Left kidney (tissue), 2 donors: ENCODE measurements around the gene SLC29A1. TPM values are rescaled to one million over a fixed set of nuclear protein-coding genes. Genes with fewer than 3 reads are reported as not detected.

ENCODE experiments used
- DNase-seq: peaks from one replicate; pipeline ENCODE4 v3.0.0-alpha.2; 2013
- polyA plus RNA-seq: library from polyadenylated mRNA; unstranded; fragments of 120-200 nt; gene quantifications from one replicate; pipeline ENCODE4 v1.2.1, GENCODE V29; 2013; ENCODE audit not compliant: insufficient read length

The SLC29A1 gene
- polyA plus RNA-seq, 1 donor, result 30.8 TPM

DNA sequence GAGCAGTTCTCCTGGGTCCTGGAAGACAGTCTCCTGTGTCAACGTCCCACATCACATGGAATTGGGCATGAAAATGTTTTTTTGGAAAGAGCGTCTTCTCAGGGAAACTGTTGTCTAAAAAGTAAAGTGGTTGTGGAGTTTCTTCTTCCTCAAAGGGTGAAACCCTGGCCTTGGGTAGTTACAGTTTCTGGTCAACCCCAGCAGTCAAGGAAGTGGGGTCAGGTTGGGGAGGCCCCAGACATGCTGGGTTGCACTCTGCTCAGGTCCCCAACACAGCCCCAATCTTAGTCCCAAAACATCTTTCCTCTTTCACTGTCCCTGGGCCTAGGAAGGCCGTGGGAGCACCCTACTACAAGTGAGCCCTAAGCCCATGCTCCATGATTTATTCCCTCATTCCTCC is 43.0 kb downstream of the SLC29A1 start:
- DNase-seq, result no peak

DNA sequence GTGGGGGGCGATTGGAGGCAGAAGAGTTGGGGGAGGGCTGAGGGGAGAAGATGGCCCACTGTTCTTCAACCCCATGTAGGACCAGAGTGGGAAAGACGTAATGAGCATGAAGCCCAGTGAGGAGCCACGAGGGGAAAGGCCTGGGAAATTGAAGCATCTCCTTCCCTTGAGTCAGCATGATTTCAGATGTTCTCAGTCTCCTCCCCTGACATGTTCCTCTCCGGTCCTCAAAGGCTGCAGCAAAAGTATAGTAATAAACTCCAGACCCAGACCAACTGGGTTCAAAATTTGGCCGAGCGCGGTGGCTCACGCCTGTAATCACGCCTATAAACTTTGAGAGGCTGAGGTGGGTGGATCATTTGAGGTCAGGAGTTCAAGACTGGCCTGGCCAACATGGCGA is 43.9 kb downstream of the SLC29A1 start:
- no peak for DNase-seq

DNA sequence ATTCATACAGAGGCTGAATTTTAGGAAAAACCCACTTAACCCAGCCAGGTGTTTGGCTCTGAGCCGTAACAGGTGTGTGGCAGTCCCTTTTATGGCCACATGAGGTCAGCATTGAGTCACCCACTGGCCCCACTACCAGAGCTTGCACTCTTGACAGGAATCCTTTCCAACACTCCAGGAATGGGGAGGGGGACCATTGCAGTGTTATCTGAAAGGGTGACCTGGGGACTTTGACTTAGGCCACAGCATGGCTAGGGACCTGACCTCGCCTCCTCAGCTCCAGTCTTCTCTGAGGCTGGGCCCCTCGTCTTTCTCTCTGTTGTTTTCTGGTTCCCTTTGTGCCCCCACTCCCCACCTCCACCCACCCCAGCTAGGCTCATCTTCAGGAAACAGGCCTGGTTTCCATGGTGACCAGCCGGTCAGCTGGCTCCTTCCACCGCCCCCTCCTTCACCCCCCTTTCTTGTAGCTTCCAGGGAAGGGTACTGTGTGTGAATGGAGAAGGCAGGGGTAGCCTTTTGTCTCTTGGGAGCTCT is 44.8 kb downstream of the SLC29A1 start:
- peak; percentile 62 for DNase-seq

DNA sequence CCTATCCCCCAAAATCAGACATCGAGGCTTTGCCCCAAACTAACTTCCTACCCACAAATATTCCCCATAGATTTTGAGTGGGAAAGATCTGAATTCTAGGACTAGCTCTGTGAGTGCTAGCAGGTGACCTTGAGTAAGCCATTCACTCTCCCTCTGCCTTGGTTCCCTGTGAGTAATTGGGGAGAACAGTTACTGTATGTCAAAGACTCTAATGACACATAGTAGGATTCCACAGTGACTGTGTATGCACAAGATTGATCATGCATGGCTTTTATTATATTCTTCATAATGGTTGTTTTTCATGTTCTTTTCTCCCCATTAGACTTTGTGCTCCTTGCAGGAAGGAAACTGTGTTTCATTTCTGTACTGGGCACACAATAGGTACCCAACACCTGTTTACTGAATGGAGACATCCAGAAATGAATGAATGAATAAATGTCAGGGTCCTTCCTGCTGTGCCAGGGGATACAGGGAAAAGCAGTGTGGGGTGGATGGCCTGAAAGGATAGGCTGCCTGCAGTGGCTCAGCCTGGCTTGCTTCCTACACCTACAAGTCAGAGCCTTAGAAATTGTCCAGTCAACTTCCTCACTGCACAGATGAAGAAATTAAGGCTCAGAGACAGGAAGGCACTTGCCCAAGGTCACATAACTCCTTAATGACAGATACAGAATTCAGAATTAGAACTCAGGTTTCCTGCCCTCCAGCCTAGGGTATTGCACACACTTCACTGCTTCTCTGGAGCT is 46.0 kb downstream of the SLC29A1 start:
- DNase-seq, result no peak

DNA sequence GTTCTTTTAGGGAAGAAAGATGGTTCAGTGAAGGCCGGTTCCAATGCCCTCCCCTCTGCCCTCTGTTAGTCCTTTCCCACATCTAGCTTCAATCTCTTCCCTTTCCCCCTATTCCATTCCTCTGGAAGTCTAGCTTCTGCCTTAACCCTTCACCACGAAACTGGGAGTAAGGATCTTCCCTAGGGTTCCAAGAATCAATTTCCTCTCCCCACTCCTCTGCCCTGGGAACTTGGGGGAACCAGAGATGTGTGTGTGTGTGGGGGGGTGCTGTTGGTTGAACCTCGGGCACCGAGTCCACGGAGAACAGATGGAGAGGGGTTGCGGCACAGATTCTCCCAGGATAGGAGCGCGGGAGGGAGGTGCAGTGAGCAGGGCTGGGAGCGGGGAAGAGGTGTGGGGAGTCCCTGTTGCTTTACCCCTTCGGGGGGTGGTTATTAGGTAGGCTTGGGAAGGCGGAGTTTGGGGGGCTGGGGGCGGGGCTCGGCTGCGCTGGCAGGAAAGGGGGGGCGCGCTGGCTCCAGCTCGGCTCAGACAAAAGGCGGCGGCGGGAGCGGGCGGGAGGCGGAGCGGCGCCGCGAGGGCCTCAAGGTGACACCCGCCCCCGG is 46.6 kb downstream of the SLC29A1 start, which contains the start of gene TMEM151B:
TSS of gene TMEM151B (plus strand) at position 530 of the 605 bp plus-strand sequence. CDS start 293 bp downstream, outside the sequence.
- DNase-seq, result no peak

DNA sequence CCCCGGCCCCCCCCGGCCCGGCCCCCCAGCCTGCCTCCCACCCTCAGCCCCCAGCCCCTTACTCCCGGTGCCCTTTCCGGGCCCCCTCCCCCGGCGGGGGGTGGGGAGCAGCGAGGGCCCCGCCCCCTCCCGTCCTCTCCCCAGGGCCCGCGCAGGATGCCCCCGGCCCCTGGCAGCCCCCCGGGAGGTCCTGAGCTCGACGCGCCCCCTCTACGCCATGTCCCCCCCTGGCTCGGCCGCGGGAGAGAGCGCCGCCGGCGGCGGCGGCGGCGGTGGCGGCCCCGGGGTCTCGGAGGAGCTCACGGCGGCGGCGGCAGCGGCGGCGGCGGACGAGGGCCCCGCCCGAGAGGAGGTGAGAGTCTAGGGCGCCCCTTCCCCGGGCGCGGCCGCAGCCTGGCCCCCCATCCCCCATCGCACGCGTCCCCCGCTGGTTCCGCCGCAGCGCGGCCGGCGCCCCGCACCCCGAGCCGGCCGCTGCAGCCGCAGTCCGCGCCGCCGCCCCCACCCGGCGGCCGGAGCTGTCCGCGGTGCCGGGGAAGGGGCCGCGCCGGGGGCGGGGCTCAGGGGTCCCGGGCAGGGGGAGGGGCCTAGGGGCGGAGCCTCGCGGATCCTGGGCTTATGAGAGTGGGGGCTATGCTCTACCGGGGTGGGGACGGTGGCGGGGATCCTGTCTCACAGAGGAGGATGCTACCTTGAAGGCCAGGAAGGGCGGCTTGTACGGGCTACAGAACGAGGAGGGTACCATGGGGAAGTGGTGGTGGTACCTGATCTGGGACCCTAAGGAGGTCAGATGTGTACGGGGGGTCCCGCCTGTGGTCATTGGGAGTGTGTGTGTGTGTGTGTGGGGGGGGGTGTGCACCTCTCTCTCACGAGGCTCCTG is 47.4 kb downstream of the SLC29A1 start:
- no peak for DNase-seq

DNA sequence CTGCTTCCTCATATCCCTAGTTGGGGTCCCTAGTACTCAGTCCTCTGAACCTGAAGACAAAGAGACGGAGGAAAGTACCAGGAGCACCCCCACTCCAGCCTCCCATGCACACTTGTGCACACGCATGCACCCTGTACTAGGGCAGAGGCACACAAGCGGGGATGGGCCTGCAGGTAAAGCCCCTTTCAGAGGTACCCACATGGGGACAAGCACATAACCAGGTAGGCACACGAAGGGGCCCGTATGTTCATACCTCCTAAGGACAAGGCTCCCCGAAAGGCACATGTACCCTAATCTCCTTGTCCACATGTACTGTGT is 48.0 kb downstream of the SLC29A1 start:
- DNase-seq, result no peak

DNA sequence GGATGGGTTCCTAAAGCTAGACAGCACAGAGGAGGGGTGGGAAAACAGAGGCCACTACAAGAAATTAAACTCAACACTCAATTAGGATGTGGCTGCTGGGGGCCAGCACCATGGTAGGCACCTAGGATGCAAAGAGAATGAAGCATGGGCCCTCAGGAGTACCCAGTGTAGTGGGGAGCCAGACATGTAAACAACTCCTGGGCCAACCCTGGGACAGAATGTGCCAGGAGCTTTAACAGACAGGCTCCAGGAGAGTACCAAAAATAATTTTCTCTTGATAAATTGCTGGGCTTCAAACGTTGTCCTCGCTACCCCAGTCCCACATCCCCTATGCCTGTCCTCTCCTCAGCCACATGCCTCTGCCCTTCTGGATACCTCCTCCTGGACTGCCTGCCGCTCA is 48.5 kb downstream of the SLC29A1 start:
- no peak for DNase-seq

DNA sequence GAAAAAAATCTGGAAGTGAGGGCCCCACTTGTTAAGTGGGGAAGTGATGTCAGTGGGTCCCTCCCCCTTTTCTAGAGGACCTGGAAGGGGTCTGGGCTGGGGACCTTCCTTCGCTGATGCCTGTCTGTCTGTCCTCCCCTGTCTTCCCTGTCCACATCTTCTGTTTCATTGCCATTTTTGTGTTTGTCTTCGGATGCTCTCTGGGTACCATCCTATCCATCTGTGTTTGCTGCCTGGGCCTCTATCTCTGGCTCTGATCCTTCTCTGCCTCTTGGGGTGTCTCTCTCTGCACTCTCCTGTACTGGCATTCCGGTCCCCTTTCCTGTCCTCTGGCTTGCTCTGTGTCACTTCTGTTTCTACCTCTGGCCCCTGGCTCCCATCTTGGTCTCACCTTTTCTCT is 49.1 kb downstream of the SLC29A1 start:
- DNase-seq, result no peak

DNA sequence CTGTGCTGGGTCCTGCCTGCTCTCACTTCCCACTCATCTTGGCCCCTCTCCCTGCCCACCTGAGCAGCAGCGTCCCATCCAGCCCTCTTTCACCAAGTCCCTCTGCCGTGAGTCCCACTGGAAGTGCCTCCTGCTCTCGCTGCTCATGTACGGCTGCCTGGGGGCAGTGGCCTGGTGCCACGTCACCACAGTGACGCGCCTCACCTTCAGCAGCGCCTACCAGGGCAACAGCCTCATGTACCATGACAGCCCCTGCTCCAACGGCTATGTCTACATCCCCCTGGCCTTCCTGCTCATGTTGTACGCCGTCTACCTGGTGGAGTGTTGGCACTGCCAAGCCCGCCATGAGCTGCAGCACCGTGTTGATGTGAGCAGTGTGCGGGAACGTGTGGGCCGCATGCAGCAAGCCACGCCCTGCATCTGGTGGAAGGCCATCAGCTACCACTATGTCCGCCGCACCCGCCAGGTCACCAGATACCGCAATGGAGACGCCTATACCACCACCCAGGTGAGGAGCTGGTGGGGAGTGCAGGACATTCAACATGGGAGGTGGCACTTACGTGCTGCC is 49.7 kb downstream of the SLC29A1 start:
- DNase-seq, result no peak

DNA sequence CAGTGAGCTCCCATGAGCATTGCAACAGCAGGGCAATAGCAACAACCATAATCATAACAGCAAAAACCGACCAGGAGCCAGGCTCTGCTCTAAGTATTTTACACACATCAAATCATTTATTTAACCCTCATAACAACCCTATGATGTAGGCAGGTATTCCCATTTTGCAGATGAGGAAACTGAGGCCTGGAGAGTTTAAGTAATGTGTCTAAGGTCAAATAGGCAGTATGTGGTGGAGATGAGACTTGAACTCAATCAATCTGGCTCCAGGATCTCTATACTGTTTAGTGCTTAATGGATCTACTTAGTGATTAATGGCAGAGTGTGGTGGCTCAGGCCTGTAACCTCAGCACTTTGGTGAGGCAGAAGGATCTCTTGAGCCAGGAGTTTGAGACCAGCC is 50.2 kb downstream of the SLC29A1 start:
- DNase-seq, result no peak

DNA sequence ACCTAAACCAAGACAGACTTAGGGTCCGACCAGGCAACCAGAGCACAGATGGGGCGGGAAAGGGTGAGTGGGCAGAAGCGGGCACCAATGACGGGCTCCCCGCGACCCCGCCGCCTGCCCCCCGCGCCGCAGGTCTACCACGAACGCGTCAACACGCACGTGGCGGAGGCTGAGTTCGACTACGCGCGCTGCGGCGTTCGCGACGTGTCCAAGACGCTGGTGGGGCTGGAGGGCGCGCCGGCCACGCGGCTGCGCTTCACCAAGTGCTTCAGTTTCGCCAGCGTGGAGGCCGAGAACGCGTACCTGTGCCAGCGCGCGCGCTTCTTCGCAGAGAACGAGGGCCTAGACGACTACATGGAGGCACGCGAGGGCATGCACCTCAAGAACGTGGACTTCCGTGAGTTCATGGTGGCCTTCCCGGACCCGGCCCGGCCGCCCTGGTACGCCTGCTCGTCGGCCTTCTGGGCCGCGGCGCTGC is 51.9 kb downstream of the SLC29A1 start:
- DNase-seq, result no peak

DNA sequence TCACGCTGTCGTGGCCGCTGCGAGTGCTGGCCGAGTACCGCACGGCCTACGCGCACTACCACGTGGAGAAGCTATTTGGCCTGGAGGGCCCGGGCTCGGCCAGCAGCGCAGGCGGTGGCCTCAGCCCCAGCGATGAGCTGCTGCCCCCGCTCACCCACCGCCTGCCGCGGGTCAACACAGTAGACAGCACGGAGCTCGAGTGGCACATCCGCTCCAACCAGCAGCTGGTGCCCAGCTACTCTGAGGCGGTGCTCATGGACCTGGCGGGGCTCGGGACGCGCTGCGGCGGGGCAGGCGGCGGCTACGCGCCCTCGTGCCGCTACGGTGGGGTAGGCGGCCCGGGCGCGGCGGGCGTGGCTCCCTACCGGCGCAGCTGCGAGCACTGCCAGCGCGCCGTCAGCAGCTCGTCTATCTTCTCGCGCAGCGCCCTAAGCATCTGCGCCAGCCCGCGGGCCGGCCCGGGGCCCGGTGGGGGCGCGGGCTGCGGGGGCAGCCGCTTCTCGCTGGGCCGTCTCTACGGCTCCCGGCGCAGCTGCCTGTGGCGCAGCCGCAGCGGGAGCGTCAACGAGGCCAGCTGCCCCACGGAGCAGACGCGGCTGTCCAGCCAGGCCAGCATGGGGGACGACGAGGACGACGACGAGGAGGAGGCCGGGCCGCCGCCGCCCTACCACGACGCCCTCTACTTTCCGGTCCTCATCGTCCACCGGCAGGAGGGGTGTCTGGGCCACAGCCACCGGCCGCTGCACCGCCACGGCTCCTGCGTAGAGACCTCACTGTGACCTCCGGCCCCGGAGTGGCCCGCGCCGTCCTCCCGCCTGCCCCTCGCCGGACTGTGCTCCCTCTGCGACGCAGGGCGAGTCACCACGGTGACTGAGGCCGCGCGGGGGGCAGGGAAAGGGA is 52.6 kb downstream of the SLC29A1 start:
- no peak for DNase-seq

DNA sequence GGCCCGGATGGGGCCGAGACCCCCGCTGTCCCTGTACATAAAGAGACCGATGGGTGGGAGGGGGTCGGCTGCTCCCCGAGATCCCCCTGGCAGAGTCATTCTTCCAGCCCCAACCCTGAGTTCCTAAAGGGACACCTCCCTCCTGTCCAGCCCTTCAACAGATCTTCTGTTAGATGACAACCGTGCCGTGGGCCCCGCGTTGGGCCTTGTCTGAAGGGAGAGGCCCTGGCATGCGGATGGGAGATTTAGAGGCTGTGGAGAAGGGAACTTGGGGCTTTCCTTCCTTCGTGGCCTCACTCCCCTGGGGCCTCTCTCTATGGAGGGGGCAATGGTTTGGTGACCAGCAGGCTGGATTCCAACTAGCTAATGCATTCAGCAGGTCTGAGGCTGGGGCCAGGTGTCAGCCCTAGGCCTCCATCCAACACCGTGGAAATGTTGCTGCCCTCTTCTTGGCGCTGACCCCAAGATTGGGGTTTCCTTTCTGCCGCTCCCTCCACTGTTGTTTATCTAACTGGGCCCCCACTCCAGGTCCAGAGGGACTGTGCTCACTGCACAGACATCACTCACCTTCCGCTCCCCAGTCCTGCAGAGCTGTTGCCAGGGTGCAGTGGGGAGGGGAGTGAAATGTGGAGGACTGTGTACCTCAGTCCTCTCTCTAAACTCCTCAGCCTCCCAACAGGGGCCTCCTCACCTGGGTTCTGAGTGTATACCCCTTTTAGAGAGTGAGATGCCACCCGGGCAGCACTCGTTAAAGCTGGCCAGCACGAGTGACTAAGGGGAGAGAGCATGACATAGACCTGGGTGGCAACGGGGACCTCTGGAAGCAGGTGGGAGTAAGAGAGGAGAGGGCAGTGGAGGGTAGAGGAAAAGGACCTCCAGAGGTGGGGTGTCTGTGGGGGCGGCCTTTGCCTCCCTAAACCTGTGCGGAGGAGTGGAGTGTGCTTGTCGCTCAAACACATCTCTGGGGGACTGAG is 53.6 kb downstream of the SLC29A1 start:
- no peak for DNase-seq

DNA sequence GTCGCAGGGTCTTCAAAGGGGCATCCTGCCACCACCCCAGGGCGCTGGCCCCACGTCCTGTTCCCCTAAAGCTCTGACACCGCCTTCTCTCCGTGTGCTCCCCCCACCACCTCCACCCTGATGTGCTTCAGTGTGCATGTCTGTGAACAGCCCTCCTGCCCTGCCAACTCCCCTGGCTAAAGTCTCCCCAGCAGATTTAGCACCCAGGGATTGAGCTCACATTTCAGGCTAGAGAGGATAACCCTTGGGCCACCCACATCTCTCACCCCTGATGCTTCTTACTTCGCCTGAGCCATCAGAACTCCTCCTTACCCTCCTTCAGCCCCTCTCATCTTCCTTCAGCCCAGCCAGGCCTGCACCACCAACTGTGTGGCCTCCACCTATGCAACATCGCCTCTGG is 54.4 kb downstream of the SLC29A1 start:
- no peak for DNase-seq

DNA sequence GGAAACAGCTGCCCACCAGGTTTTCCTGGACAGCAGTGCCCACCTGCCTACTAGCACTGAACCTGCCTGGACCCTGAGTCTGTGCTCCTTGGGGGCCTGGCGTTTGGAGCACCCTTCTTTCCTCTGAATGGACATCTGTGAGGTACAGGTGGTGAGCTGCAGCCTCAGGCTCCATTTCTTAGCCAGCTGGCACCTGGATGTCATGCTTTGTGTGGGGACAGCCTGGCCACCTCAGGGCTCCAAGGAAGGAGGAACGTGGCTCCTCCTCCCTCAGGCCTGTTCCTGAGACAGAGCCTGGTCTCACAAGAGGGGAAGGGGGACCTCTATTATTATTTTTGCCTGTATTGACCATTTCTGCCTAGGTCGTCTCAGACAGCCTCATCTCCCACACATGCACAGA is 54.9 kb downstream of the SLC29A1 start:
- DNase-seq, result no peak

DNA sequence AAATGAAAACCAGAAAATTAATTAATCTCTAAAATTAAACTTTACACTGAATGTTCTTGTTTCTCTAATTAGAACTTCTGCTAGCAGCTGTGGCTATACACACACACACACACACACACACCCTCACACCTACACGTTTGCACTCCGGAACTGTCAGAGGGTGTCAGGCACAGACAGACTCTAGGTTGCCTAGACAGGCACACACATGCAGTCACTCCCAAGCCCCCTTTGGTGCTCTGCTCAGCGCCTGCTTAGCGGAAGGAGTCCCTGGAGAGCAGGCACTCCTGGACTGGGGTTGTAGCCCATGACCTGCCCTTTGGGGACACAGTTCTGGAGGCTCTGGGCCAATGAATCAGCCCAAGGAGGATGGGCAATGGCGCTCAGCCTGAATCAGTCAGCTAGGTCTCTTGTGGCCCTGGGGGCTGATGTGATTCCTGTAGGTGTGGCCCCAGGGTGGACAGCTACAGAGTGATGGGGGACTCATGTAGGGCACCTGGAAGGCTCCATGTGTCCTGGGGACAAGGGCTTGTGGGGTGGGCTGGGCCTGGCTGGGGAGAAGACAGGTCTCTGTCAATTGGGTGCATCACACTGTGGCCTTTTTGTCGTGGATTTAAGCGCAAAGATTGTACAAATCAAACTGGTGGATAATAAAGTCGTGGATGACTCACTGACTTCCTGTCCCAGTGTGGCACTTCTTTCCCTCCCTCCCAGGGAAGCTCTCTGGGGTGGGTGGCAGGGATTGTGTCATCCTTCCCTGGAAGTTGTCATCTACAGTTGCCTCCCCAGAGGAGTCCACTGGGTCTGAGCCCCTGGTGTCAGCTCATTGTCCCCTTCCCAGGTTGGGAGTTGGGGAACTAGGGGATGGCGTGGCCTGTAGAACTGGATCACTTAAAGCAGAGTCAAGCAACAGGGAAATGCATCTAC is 55.6 kb downstream of the SLC29A1 start:
- no peak for DNase-seq
